Skeletal muscle cell (primary cell): ENCODE data around the gene SFMBT2.
"Not testable (repeated sequence)": the region's sequence is repeated elsewhere in the genome, so short reads cannot be mapped to it uniquely, and the experiment has no call there.

Source experiments
- DNase-seq: peaks from one replicate; pipeline ENCODE4 v3.0.0-alpha.2; 2010; ENCODE audit warnings: low read depth
- H3K4me3 ChIP-seq: 2 replicates; pipeline ENCODE4 v1.5.1; 2011; ENCODE audit warnings: low read depth, mild to moderate bottlenecking, control low read depth, low read length, moderate library complexity

The SFMBT2 gene

DNA sequence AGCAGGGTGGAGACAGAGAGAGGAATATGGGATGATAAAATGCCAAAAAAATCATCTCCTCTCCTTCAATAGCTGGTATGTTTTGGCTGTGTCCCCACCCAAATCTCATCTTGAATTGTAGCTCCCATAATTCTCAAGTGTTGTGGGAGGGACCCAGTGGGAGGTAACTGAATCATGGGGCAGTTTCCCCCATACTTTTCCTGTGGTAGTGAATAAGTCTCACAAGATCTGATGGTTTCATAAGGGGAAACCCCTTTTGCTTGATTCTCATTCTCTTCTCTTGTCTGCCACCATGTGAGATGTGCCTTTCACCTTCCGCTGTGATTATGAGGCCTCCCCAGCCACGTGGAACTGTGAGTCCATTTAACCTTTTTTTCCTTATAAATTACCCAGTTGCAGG, 226.7 kb downstream of the SFMBT2 start:
- DNase-seq, H3K4me3 ChIP-seq: not testable (repeated sequence)

DNA sequence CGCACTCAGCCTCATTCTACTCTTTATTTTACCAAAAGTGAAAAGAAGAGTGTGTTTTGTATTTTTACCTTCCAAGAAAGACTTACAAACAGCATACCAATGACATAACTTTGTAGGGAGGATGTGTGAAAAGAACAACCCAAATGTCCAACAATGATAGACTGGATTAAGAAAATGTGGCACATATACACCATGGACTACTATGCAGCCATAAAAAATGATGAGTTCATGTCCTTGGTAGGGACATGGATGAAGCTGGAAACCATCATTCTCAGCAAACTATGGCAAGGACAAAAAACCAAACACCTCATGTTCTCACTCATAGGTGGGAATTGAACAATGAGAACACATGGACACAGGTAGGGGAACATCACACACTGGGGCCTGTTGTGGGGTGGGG, 228.5 kb downstream of the SFMBT2 start:
- not testable (repeated sequence) for DNase-seq, H3K4me3 ChIP-seq

- no peak for DNase-seq
Measured at GRCh38 chr10:7181420-7181819, 229.4 kb downstream of the SFMBT2 start.

GRCh38 chr10:7179536-7179935, 231.3 kb downstream of the SFMBT2 start:
- H3K4me3 ChIP-seq = no peak overlapping the region
- DNase-seq = no peak

More at GRCh38 chr10:7181420-7181819, 229.4 kb downstream of the SFMBT2 start:
- H3K4me3 ChIP-seq = no peak overlapping the region

- no peak for DNase-seq
- H3K4me3 ChIP-seq = no peak overlapping the region
Measured at GRCh38 chr10:7173948-7174347, 236.9 kb downstream of the SFMBT2 start.

- no peak for DNase-seq
- H3K4me3 ChIP-seq = no peak overlapping the region
Measured at GRCh38 chr10:7171825-7172224, 239.0 kb downstream of the SFMBT2 start.

DNA sequence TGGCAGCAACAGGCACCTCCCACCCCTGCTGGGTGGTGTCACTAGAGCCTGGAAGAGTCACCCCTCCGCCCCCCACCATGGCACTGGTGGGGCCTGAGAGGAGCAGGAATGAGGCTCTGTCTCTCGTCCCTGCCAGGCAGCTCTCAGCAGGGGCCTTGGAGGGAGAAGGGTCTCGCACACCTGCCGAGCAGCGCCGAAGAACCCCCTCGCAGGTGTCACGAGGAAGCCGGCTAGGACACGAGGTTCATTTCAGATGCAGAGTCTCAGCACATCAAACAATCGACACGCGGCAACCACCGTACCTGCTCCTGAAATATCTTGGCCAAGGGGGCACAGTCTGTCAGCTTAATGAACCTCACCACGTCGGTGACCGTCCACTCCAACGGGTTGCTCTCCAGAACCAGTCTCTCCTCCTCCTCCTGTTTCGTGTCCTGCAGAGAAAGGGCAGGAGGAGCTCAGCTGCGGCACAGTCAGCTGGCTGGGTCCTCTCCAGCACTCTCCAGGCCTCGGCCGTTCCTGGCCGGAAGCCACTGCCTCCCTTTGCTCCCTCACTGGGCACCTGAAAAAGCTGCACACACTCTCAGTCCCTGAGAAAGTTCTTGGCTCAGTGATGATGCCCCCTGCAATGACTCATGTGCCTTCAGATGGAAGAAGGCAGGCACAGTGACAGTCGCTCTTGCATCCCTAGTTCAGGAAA, 240.1 kb downstream of the SFMBT2 start:
- H3K4me3 ChIP-seq = no peak overlapping the region
- no peak for DNase-seq

DNA sequence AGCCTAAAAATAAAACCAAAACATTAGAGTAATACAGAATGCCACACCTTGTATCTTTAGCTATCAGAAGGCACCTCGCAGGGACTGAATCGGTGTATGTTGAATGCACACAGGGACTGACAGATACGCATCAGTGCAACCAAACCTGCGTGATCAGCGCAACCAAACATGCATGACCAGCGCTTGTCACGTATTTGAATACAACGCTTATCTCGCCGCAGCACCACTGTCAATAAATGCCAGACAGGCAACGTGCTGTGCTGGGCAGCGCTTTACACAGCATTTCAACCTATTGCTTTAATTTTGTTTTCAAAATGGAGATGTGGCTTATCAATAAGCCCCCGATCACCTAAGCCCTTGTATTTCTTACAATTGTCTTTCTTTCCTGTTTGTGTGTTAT, 242.4 kb downstream of the SFMBT2 start:
- no peak overlapping the region for H3K4me3 ChIP-seq
- DNase-seq = no peak

DNA sequence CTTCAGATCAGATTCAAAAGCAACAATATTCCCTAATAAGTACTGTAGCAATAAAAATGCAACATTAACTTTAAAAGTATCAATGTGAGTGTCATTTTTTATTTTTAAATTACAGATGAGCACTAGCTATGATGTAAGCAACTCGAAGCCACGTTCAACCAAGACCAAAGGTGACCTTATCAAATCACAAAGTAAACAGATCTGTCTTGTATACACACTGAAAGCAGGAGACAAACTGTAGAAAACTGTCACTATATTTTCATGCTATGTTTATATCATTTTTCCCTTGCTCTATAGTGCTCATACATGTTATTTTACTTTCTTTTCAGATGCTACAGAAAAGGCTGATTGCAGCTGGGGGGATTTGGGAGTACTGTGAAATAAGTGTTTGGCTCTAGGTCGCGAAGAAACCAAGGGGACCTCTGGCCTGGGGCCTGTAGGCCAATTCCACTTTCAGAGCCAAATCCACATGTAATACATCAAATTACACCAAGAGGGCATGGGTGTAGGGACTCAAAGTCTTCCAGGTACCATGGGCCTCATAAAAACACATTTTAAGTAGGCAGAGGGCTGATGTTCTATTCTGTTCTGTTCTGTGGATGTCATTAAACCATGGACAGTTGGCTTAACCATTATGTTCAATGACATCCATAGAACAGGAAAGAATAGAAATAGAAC, 245.2 kb downstream of the SFMBT2 start:
- DNase-seq = no peak
- H3K4me3 ChIP-seq = no peak overlapping the region

DNA sequence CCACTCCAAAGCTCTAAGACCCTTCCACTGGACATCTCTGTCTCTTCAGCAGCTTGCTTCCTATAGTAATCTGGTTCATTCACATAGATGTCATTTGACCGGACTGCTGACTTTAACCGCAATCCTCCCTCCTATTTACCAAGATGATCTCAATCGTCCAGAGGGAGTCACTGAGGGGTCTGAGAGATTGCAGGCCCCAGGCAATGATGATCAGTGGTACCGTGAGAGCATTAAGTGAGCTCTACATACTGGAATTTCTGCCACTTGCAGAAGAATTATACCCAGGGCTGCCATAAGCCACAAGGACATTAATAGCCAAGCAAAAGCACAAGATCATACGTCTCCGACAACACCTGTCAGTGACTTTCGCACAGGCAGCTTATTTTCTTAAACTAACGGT, 245.9 kb downstream of the SFMBT2 start:
- H3K4me3 ChIP-seq = no peak overlapping the region
- DNase-seq = no peak

GRCh38 chr10:7162331-7162730, 248.5 kb downstream of the SFMBT2 start:
- no peak for DNase-seq

GRCh38 chr10:7161484-7162250, 249.2 kb downstream of the SFMBT2 start:
- peak; percentile 13 for DNase-seq
- no peak overlapping the region for H3K4me3 ChIP-seq

More at GRCh38 chr10:7162331-7162730, 248.5 kb downstream of the SFMBT2 start:
- no peak overlapping the region for H3K4me3 ChIP-seq

DNA sequence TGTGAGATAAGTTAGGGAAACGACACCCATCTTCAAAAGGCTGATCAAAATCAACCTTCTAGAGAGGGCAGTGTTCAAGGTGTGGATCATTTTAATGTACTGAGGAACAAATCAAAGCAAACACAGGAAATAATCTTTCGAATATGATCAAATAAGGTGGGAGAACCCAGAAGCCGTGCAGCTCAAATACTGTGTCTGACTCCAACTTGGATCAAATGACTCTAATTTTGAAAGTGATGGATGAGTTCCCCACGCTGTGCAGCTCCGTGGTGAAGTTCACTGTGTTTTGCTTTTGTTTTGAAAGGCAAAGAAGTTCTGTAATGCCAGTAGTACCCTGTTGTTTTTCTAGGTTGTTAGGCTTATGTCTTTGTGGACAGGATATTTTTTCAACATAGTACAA, 250.9 kb downstream of the SFMBT2 start:
- no peak for DNase-seq
- H3K4me3 ChIP-seq = no peak overlapping the region

- DNase-seq = no peak
- H3K4me3 ChIP-seq = no peak overlapping the region
Measured at GRCh38 chr10:7159517-7159916, 251.3 kb downstream of the SFMBT2 start.

- no peak for DNase-seq
- no peak overlapping the region for H3K4me3 ChIP-seq
Measured at GRCh38 chr10:7157091-7157490, 253.7 kb downstream of the SFMBT2 start.

GRCh38 chr10:7153750-7154149, 257.1 kb downstream of the SFMBT2 start:
- no peak overlapping the region for H3K4me3 ChIP-seq
- peak; percentile 41 for DNase-seq

DNA sequence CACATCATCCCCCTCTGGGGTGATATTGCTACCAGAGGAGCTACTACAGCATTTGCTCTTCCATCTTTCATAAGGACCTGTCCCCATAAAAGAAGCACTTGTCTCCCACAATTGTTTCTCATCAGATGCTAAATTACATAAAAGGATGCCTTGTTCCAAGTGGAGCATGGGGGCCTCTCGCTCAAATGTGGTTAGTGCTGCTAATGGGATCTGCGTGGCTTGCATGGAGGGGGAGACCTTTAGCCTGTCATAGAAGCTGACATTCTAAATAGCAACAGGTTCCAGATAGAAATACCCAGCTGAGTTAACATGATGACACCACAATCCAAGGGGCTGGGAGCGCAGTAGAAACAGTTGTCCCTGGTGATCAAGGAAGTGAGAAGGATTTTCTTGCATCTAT, 257.9 kb downstream of the SFMBT2 start:
- no peak overlapping the region for H3K4me3 ChIP-seq
- no peak for DNase-seq

GRCh38 chr10:7152341-7152740, 258.5 kb downstream of the SFMBT2 start:
- DNase-seq = no peak
- H3K4me3 ChIP-seq = no peak overlapping the region

DNA sequence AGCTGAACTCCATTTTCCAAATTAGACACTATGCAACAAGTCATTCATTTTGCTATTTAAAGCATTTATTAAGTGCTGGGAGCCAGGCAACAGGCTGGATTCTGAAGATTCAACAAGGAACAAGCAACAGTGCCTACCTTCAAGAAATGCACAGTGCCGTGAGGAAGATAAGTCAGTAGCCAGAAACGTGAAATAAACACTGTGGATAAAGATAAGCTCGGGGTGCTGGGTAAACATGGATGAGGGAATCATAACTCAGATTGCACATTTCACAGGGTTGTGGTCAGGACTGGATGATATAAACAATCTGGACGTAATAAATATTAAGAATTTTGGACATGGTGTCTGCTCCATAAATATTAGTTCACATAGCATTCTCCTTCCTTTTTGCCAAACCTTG, 259.3 kb downstream of the SFMBT2 start:
- DNase-seq = no peak
- H3K4me3 ChIP-seq = no peak overlapping the region

GRCh38 chr10:7150349-7150748, 260.5 kb downstream of the SFMBT2 start:
- H3K4me3 ChIP-seq = no peak overlapping the region
- DNase-seq = no peak
